NCI-H2227 treated with DMSO at 0.1 percent for 48 hours (cell line): ENCODE results near the gene WASHC4.
"Not testable (repeated sequence)": the region's sequence is repeated elsewhere in the genome, so short reads cannot be mapped to it uniquely, and the experiment has no call there.

Source experiments
- DNase-seq: peaks from one replicate; lab custom pipeline; 2025; lab: John Stamatoyannopoulos, UW

WASHC4 gene

DNA sequence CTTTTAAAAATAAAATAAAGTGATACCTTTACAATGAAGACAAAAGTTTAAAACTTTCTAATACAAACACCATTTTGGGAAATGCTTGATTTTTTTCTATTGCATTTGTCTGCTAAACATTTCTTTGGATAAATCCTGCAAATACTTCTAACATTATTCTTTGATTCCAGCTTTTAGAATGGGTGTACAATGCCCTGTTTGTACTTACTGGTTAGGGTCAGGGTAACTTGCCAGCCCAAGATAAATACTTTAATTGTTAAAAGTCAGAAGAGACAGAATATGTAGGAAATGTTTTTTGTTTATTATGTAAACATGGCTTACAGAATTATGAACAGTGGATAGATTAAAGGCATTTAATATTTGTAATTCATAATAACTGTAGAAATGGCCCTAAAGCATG lies 60.5 kb downstream of the WASHC4 start:
- DNase-seq = no peak

DNA sequence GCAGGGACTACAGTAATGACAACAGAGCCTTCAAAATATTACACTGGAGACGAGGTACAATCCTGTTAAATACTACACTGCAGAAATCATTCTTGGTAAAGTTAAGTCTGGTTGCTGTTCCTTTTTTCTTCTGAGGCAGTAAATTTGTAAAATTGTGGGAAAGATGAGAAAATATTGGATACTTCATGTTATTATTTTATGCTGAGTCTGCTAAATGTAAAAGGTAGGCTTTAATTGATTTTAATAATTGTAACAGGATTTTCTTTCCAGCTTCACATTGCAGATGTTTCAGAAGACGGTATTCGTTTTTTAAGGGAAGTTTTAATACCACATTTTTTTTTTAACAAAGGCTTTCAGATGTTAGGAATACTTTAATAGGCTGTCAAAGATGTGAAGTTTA lies 62.6 kb downstream of the WASHC4 start:
- DNase-seq = no peak

DNA sequence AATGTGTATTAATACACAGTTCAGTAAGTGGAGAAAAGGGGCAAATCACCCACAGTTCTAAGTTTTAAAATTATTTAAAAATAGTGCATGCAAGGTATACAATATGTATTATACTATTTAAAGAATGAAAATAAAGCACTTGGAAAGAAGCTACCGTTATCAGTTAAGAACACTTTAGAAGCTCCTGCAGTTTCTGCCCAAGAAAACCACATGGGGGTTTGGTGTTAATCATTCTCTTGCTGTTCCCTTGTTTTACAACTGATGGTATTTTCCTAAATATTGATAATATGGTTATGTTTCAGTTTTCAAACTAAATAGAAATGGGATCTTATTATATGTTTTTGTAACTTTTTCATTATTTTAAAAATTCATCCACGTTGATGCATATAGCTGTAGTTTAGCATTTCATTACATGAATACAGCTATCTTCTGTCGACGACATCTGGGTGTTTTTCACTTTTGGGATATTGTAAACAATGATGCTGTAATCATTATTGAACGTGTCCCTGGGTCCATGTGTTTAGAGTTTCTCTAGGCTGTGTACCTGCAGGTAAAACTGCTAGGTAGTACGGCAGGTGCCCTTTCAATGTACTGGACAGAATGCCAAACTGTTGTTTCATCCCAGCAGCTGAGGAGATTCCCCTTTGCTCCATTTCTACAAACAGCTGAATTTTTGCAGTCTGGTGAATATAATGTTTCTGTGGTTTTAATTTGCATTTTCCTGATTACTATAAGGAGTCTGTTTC lies 64.3 kb downstream of the WASHC4 start:
- DNase-seq = no peak

DNA sequence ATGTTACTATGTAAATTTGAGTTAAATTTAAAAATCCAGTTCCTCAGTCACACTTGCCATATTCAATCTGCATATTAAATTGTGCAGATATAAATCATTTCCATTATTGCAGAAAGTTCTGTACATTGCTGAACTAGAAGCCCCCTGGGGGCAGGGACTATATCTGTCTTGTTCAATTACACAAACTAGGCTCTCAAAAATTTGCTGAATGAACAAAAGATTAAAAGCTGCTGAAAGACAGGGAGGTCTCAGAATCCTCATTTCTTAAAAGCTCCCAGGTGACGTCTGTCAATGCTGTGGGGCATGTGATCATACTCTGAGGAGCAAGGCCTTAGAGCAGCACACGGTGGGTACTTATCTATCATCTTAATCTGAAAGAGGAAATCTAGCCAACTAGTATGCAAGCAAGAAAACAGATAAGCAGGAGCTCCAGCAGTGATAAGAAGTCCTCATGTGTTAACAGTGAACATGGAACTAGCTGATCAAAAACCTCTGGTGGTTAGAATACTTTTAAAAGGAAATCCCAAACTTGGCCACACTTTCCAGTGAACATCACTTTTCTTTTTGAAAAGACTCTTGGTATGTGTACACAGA lies 68.0 kb downstream of the WASHC4 start:
- DNase-seq = no peak

DNA sequence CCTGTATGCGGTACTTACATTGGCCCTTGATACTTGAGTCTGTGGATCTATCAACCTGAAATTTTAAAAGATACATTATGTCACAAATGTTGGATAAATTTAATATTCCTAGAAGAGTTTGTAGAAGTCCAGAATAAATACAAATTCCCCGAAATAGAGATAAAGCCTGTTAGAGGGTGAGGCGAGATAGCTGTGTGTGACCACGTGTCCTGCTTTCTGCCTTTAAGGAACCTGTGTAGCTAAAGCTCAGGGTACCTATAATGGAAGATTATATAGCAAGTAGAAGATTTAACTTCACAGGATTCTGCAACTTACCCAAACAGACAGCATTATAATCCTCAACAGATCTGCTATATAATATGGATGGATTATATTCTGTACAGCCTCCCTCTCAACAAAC lies 69.7 kb downstream of the WASHC4 start:
- no peak for DNase-seq

DNA sequence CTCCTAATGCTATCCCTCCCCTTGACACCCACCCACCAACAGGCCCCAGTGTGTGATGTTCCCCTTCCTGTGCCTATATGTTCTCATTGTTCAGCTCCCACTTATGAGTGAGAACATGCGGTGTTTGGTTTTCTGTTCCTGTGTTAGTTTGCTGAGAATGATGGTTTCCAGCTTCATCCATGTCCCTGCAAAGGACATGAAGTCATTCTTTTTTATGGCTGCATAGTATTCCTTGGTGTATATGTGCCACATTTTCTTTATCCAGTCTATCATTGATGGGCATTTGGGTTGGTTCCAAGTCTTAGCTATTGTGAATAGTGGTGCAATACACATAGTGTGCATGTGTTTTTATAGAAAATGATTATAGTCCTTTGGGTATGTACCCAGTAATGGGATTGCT lies 71.6 kb downstream of the WASHC4 start:
- not testable (repeated sequence) for DNase-seq

DNA sequence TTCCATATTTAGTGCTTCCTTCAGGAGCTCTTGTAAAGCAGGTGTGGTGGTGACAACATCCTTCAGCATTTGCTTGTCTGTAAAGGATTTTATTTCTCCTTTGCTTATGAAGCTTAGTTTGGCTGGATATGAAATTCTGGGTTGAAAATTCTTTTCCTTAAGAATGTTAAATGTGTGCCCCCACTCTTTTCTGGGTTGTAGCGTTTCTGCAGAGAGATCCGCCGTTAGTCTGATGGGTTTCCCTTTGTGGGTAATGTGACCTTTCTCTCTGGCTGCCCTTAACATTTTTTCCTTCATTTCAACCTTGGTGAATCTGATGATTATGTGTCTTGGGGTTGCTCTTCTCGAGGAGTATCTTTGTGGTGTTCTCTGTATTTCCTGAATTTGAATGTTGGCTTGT lies 75.9 kb downstream of the WASHC4 start:
- not testable (repeated sequence) for DNase-seq

DNA sequence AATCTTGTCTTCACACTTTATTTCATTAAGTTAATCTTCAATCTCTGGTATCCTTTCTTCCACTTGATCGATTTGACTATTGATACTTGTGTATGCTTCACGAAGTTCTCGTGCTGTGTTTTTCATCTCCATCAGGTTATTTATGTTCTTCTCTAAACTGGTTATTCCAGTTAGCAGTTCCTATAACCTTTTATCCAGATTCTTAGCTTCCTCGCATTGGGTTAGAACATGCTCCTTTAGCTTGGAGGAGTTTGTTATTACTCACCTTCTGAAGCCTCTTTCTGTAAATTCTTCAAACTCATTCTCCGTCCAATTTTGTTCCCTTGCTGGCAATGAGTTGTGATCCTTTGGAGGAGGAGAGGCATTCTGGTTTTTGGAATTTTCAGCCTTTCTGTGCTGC lies 76.4 kb downstream of the WASHC4 start:
- DNase-seq = not testable (repeated sequence)

DNA sequence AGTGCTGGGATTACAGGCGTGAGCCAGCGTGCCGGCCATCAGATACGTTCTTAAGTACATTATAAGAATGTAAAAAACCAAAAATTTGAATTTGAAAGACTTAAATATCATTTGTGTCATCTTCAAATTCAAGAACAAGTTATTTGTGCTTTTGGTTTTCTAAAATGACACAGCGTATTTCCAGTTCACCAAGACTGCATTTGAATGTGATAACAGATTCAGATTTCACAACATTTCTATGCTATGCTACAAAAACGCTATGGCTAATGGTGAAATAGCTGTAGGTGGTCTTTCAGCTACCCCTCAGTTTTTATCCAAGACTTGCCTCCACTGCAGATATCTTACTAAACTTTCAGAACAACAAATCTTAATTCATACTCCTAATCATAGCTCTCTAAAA lies 81.8 kb downstream of the WASHC4 start:
- no peak for DNase-seq

DNA sequence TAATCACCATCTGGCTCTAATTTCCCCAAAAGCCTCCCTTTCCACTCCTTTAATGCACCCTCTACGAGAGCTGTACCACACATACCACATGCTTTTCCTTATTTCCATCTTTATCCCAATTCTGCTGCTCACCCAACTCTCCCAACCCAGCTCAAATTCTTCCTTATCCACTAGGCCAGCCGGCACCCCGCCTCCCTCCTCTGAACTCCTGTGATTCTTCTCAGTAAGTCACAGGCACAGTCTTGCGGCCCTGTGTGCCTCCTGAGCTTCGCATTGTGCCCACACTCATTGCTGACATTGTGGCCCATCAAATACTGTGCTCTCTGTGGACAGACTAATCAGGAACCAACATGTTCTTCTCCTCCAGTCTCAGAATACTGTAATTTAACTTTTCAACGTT lies 83.0 kb downstream of the WASHC4 start:
- DNase-seq = no peak

DNA sequence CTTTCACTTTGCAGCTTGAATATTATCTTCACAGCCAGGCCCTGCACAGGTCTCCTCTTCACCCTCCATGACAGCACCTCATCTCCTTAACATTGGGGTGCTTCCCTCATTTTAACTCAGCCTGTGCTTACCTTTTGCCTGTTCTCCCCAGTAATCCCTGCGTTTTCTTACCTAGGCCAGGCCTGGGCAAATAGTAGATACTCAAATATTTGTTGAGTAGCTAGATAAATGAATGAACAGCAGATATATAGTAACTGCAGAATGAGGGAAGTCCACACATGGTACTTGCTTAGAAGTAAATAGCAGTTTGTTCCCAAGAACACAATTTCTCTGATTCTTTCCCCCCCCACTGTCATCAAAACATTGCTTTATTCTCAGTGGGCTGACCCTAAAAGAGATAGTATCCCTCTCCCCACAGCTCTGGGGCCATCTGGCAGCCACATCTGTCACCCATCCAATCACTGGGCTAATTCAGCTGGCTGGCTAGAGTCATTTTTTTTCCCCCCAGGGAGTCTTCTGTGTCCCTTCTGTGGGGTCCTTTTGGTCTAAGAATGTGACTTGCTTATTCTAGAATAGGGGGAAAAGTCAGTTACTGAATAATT lies 85.2 kb downstream of the WASHC4 start:
- no peak for DNase-seq

DNA sequence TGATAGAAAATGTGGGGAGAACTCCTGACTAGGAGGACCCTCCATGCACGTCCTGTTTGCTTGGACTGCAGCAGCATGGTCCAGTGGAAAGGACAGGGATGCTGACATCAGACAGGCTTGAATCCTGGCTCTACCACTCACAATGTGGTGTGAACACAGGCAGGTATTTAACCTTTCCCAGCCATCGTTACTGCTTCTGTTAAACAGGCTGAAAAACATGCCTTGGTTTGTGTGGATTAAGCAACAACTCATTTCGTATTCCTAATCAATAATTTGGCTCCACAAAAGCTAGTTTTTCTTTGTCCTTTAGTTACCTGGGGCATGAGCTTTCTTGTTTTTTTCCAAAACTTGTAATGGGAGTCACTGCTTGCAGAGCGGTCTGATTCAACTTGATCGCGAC lies 87.4 kb downstream of the WASHC4 start:
- no peak for DNase-seq

DNA sequence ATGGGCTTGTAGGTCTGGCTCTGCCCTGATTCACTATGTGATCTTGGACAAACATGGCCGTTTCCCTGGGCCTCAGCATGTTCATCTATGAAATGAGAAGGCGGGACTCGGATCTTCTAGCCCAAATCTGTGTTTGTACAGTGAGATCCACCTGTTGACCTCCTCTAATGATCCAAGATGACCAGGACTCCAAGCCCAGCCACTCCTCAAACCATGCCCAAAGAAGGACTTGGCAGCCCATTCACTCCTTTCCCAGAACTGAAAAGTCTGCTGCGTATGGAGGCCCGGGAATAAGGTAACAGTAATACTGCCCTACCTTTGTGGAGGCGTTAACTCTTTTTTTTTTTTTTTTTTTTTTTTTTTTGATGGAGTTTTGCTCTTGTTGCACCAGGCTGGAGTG lies 88.6 kb downstream of the WASHC4 start:
- no peak for DNase-seq

DNA sequence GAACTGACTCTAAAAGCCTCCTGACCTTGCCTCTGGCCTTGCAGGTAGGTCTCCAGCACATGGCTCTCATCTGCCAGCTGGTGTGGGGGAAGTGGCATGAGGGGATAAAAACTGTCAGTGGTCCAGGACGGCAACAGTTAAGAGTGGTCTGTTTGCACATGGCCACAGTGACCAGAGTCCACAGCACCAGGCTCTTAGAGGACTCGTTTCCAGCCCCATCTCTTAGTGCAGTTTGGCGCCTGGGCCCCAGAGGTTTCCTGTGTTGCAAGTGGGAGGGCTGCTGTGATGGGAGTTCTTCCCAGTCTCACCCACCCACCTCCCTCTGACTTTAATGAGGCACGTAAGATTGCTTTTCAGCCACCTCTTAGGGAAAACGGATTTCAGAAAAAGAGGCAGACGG lies 91.4 kb downstream of the WASHC4 start:
- DNase-seq = no peak

DNA sequence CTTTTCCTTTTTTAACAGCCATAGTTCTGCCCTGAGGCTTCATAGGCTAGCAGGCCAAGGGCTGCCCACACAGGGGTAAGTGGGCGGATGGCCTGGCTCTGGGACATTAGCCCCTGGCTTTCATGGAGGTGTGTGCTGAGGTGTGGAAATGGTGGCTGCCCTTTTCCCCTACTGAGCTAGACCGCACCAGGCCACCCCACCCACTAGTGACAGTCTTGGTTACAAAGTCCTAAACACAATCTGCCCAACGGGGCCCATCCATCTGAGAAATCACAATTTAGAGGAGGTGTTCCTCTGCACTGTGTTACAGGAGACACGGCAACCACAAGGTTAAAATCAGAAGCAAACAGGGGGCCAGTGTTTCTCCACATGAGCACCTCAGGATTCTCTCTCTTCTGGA lies 92.9 kb downstream of the WASHC4 start:
- DNase-seq = no peak

DNA sequence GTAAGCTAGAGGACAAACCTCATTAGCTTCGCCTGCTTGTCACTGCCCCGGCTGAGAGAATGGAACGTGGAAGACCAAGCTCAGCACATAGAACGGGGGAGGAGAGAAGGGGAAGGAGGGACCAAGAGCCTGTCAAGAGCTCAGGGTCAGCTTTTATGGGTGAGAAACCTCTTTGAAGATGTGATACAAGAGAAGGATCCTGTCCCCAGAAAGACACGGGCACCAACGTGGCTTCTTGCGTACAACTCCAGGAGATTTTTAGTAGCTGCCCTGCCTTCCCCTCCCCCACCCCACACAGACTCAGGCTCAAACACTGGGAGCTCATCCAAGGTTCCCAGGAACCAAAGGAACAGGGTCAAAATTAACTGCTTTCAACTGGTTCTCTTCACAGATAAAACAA lies 93.8 kb downstream of the WASHC4 start:
- DNase-seq = no peak

DNA sequence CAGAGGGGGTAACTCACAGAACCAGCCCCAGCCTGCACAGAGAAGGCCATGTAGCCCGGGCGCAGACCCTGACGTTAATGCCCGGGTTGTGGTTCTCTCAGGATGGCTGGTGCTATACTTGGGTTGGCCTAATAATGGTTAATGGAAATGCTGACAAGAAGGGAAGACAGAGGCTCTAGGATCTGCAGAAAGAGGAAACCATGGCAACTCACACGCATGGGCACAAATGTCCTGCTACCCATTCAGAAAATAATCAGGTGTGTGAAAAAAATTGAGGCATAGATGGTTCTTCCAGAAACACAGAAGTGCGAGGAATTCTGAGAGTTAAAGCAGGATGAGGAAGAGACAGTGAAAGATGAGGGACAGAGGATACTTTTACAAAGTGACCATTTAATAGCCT lies 94.7 kb downstream of the WASHC4 start:
- no peak for DNase-seq

DNA sequence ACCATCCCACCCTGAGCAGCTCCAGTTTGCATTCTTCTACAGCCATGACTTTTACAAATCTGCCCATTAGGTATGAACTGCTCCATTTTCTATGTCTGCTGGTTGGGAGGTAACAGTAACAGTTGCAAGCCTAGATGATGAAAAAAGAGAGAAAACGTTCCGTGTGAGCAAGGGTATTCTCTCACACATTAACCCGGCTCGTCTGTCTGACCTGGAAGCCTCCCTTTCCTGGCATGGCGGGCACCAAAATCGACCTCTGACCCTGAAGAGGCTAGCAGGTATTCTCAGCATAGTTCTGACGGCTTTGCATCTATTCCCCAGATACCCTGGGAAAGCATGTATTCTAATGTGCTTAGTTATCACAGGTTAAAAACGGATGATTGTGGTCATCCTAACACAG lies 96.6 kb downstream of the WASHC4 start:
- DNase-seq = no peak

DNA sequence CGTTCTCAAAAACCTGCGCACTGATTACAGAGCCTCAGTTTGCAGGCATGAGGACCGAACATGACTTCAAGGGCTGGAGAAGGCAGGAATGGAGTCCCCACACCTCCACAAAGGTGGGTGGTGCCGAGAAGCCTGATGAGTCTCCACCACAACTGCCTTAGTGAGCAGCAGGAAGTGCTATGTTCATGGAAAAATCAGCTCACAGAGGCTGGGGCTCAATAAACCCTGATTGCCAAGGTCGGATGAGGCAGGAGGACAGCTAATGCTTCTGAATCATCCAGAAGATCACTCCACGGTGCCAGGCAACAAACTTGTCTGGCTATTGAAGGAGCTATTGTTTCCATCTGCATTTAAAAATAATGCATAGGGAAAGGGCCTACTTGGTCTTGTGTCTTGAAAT lies 97.4 kb downstream of the WASHC4 start:
- DNase-seq = no peak

DNA sequence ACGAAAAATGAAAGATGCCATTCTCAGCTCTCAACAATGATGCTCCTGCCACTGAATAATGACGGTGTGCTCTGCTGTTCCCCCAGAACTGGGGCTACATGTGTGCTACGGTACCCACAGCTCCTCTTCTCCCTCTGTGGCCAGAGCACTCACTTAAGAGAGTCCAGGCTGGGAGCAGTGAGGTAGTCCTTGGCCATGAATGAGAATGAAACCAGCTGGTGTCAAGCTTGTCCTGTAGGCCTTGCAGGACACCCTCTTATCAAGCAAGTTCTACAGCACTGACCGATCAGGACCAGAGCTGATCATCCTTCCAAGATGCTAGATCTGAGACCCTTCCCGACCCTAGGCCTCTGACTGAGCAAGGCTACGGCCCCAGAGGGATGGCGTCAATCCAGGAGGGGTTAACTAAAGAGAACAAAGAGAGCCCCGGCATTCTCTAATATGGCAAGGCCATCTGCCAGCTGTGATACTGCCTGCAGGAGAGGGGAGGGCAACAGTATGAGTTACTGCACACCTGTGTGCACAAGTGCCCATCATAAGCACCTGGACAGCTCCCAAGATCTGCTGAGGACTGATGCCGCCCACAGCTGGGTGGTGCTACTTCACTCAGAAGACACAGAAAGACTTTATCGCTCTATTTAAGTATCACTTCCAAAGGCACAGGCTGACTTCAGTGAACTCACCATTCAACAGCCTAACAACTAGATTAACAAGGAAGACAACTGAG lies 98.0 kb downstream of the WASHC4 start:
- DNase-seq = no peak

DNA sequence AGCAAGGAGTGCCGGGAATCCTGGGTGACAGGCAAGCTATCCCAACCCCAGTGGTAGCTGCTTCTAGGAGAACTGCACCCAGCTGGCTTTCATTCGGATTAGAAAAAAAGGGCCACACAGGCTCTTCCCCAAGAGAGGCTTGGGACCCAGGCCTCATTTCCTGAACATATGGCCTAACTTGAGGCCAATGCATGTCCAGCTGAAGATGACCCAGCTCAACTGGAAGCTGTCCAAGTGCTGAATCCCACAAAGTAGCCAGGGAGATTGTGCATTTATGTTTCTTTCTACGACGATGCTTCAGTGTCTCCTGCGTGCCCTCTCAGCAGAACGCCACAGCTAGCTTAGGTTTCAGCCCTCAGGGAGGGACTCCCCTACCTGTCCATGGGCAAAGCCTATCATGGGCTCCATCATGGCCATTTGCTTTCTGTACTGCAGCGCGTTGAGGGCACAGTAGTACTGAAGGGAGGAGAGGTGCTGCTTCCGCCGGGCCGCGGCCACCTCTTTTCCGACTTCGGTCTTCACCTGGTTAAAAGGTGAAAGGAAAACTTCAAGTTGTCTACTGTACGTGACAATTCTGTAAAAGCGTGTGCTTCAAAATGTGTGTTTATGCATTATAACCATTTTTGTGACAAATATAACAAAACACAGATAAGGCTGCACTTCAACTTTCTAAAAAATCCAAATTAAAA lies 99.3 kb downstream of the WASHC4 start:
- no peak for DNase-seq

DNA sequence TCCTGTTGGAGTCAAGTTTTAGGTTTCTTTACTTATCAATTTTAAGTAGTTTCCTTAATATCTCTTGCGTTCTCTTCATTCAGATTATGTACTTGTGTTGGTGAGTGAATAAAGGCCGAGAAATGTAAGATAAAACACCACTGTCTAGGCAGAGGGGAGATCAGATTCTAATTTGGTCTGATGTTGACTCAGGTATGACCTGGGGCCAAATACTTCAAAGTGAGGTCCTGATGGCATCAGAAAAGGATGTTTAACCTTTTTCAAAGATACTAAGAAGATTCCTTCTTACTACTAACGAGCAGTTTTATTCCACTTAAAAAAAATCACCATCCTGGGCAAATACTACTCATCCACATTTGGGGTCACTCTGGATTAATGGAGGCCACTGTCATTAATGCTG lies 101.6 kb downstream of the WASHC4 start:
- no peak for DNase-seq
